HL-60 (cell line): Measurements from ENCODE around the gene SFXN5.

Source experiments
- DNase-seq, 2 experiments: peaks; one replicate each; pipeline ENCODE4 v3.0.0-alpha.2; 2010 to 2020; ENCODE audit warnings: low read depth in 1 of 2, low spot score in 1 of 2
- H3K27ac ChIP-seq: fragments of 250-450 bp; sonication (Bioruptor Pico); replicated peaks from 2 replicates; pipeline ENCODE4 v1.5.1; 2020; ENCODE audit warnings: mild to moderate bottlenecking, moderate library complexity
- H3K27me3 ChIP-seq: fragments of 250-450 bp; sonication (Bioruptor Pico); 2 replicates; pipeline ENCODE4 v1.5.1; 2021; ENCODE audit warnings: mild to moderate bottlenecking, moderate library complexity; ENCODE audit not compliant: insufficient read depth, poor library complexity, severe bottlenecking
- H3K4me3 ChIP-seq: replicated peaks from 2 replicates; pipeline ENCODE4 v1.5.1; 2011; ENCODE audit warnings: mild to moderate bottlenecking, control low read depth, low read length; ENCODE audit not compliant: insufficient read depth
- GABPA ChIP-seq: IDR thresholded peaks from 2 replicates; pipeline ENCODE4 v1.6.1; 2012; ENCODE audit warnings: low read depth
- POLR2AphosphoS5 ChIP-seq: IDR thresholded peaks from 2 replicates; pipeline ENCODE4 v1.6.1; 2012; ENCODE audit warnings: low read depth
- SPI1 ChIP-seq: IDR thresholded peaks from 2 replicates; pipeline ENCODE4 v1.6.1; 2012; ENCODE audit warnings: low read depth, mild to moderate bottlenecking, borderline replicate concordance
- TF ChIP-seq, protein P1 (sequence below): IDR thresholded peaks from one replicate; pipeline ENCODE4 v1.5.1; 2011; ENCODE audit warnings: low read length, control low read depth, inconsistent platforms; ENCODE audit not compliant: insufficient read depth
- TF ChIP-seq, protein P2 (sequence below): IDR thresholded peaks from 2 replicates; pipeline ENCODE4 v1.6.1; 2012; ENCODE audit warnings: low read depth; ENCODE audit not compliant: insufficient replicate concordance

SFXN5 gene

DNA sequence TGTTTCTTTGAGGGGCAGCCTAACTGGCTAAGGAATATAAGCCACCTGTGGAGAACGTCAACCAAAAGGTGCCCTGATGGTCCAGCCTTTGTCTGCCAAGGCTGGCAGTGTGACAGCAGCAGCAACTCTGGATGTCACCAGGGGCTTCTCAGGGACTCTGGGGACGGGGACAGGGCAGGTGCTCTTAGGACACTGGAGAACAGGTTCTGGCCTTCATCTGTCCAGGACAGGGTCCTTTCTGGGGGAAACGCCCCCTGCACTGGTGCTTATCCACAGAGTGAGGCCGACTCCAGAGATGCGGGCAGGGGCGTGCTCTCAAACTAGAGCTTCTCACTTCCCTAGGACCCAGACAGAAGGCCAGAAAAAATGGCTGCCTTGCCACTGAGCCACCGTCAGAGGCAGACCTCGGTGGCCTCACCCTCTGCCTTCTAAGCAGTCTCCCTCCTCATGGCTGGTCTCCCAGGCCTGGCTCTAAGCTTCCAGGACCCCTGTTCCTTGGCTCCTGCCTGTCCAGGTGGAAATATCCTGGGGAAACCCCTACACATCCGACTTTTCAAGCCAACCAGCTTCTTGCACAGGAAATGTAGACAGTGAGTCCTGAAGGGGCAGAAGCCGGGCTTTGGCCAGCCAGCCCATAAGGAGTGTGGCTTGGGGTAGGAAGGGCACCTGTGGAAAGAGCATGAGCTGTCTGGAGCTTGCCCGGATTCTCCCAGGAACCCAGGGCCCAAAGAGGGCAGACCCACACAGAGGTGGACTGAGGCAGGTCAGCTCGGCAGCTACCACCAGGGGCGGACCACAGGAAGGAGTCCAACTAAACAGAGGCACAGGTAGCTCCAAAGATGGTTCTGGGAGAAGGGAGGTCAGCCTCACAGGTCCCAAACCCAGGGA, 11.3 kb upstream of the SFXN5 start:
- TF ChIP-seq GABPA (no peak), SPI1 (no peak), POLR2AphosphoS5 (no peak)
- TF ChIP-seq, protein P1, sequence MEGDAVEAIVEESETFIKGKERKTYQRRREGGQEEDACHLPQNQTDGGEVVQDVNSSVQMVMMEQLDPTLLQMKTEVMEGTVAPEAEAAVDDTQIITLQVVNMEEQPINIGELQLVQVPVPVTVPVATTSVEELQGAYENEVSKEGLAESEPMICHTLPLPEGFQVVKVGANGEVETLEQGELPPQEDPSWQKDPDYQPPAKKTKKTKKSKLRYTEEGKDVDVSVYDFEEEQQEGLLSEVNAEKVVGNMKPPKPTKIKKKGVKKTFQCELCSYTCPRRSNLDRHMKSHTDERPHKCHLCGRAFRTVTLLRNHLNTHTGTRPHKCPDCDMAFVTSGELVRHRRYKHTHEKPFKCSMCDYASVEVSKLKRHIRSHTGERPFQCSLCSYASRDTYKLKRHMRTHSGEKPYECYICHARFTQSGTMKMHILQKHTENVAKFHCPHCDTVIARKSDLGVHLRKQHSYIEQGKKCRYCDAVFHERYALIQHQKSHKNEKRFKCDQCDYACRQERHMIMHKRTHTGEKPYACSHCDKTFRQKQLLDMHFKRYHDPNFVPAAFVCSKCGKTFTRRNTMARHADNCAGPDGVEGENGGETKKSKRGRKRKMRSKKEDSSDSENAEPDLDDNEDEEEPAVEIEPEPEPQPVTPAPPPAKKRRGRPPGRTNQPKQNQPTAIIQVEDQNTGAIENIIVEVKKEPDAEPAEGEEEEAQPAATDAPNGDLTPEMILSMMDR, result no peak
- TF ChIP-seq, protein P2, sequence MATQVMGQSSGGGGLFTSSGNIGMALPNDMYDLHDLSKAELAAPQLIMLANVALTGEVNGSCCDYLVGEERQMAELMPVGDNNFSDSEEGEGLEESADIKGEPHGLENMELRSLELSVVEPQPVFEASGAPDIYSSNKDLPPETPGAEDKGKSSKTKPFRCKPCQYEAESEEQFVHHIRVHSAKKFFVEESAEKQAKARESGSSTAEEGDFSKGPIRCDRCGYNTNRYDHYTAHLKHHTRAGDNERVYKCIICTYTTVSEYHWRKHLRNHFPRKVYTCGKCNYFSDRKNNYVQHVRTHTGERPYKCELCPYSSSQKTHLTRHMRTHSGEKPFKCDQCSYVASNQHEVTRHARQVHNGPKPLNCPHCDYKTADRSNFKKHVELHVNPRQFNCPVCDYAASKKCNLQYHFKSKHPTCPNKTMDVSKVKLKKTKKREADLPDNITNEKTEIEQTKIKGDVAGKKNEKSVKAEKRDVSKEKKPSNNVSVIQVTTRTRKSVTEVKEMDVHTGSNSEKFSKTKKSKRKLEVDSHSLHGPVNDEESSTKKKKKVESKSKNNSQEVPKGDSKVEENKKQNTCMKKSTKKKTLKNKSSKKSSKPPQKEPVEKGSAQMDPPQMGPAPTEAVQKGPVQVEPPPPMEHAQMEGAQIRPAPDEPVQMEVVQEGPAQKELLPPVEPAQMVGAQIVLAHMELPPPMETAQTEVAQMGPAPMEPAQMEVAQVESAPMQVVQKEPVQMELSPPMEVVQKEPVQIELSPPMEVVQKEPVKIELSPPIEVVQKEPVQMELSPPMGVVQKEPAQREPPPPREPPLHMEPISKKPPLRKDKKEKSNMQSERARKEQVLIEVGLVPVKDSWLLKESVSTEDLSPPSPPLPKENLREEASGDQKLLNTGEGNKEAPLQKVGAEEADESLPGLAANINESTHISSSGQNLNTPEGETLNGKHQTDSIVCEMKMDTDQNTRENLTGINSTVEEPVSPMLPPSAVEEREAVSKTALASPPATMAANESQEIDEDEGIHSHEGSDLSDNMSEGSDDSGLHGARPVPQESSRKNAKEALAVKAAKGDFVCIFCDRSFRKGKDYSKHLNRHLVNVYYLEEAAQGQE, result no peak
- DNase-seq, result no peak
- peaks cover 2% of the 10 kb centered on the region for H3K27me3 ChIP-seq
- no peak overlapping the region for H3K4me3 ChIP-seq
- no peak overlapping the region for H3K27ac ChIP-seq

DNA sequence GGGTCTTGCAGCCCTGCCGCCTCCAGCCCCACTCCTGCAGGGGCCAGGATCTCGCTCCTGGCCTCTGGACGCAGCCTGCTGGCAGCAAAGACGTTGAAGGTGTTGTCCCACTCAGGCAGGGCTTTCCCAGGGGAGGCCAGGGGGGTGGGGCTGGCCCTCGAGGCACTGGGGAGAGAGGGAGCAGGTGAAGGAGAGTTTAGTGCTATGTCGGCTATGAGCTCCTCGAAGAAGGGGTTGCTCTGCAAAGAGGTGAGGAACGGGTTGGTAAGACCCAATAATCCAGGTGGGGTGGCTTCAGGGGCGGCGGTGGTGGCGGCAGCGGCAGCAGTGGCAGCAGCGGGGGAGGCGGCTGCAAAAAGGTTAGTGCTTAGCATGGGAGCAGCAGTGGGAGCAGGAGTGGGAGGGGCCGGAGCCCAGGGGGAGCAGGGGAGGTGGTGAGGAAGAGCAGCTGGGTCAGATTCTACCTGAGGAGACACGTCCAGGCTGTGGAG, 9.7 kb upstream of the SFXN5 start:
- Histone ChIP-seq H3K27ac (no peak overlapping the region), H3K27me3 (peaks cover 2% of the 10 kb centered on the region), H3K4me3 (no peak overlapping the region)
- no peak for TF ChIP-seq POLR2AphosphoS5
- TF ChIP-seq, protein P2, result no peak
- DNase-seq, result no peak

DNA sequence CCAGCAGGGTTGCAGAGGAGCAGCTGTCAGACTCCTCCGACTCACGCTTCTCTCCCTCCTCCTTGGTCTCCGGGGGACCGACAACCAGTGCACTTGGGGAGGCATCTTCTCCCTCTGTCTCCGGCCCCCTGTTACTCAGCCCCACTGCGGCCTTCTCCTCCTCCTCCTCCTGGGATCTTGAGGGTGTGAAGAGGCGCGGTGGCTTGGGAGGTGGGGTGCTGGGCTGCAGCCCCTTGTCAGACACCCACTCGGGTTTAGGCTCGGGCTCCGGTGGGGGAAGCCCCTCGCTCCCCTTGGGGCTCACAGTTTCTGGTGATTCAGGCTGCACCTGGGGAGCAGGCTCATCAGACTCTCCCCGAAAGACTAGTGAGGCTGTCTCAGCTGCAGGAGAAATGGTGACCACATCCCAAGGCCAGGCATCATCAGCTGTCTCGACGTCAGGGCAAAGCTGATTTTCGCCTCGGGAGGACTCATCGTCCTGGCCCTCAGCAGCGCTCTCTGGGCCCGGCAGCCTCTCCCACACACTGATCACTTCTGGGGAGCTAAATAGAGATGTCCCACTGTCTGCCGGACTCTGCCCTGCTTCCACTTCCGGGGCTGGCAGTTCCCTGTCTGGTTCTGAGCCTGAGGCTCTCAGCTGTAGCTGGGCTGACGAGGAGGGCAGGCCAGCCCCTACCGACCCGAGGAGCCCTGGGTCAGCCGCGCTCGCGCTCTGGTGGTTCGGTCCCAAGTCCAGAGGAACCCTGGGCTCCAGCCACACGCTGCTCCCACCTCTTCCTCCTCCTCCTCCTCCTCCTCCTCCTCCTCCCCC, 9.0 kb upstream of the SFXN5 start:
- H3K27ac ChIP-seq, result no peak overlapping the region
- TF ChIP-seq GABPA, result no peak
- TF ChIP-seq SPI1, result no peak
- TF ChIP-seq, protein P1, result no peak
- TF ChIP-seq, protein P2, result no peak
- no peak for TF ChIP-seq POLR2AphosphoS5
- H3K4me3 ChIP-seq, result no peak overlapping the region
- H3K27me3 ChIP-seq, result peaks cover 2% of the 10 kb centered on the region
- no peak for DNase-seq
